NK-92 treated with Interleukin-12 subunit alpha and Interleukin-12 subunit beta, amount 100 ng/mL, for 24 hours (cell line): ENCODE data around the gene ING5.
"Not testable (repeated sequence)": the region's sequence is repeated elsewhere in the genome, so short reads cannot be mapped to it uniquely, and the experiment has no call there.

ENCODE experiments used
- DNase-seq: peaks from one replicate; lab custom pipeline; 2025; lab: John Stamatoyannopoulos, UW

Gene ING5

DNA sequence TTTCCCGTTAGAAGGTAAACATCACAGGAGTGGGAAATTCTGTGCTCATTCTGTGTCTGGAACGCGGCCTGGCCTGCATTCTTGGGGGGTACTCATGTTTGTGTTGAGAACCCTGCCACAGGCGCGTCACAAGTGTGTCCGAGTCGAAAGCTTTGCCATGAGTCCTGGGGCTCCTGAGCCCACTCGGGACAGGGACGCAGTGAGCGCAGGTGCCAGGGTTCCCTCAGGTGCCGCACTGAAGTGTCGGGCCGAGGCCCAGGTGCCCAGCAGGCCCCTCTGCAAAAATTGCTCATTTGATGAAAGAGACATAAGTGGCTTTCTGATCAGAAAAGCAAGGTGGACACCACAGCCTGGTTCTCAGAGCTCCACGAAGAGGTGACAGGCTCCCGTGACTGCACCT, 37.3 kb downstream of the ING5 start:
- no peak for DNase-seq

DNA sequence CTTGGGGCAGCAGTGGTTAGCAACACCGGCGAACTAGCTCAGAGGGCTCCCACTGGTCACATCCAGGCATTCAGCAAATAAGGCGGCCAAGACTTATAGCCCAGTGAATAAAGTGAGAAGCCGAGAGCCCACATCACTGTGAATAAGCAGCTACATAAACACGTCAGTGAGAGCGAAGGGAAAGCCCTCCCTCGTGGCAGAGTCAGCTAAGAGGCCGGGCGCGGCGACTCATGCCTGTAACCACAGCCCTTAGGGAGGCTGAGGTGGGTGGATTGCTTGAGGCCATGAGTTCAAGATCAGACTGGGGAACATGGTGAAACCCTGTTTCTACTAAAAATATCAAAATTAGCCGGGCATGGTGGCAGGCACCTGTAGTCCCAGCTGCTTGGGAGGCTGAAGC, 37.8 kb downstream of the ING5 start:
- peak; percentile 37 for DNase-seq

DNA sequence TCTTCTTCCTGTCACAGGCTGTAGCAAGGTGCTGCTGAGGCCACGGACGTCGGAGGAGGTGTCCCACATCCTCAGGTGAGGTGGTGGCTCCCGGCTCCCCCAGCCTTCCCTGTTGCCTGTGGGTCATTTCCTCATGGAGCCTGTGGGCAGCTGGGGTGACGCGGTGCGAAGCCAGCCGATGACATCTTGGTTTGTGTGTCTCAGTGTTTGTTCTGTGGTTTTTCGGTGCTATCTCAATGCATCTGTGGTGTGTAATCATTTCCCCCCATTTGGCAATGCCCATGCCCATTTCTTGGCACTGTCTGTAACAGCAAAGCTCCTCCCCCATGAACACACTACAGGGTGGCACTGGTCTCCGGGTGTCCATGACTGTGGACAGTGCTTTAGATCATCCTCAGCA, 39.2 kb downstream of the ING5 start:
- peak; percentile 47 for DNase-seq

DNA sequence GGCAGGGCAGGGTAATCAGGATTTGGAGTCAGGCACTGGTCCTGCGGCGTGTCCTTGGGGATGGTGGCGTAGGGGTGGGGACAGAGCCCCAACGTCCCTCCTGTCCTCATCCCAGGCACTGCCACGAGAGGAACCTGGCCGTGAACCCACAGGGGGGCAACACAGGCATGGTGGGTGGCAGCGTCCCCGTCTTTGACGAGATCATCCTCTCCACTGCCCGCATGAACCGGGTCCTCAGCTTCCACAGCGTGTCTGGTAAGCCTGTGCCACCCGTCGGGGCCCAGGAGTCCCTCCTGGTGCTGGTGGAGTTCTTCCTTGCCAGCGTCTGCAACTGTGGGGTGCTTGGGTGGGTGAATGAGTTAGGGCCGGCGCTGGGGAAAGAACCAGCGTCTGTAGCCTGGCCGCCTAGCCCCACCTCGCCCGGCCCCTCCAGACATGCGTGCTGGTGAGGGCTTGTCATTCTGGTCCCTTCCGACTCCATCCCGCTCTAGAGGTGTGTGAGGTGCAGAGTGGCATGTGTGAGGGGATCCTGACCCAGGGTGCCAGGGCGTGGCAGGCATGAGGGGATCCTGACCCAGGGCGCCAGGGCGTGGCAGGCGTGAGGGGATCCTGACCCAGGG, 40.6 kb downstream of the ING5 start:
- DNase-seq: no peak

DNA sequence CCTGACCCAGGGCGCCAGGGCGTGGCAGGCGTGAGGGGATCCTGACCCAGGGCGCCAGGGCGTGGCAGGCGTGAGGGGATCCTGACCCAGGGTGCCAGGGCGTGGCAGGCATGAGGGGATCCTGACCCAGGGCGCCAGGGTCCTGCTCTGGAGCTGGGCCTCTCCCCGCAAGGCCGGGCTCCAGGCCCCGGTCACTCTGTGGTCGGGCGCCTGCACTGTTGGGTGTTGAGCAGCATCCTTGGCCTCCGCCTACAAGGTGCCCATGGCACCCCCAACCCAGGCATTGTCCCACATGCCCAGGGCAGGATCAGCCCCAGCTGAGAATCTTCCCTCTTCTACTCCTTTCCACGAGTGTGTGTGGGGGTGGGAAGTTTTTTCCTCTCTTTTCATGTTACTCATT, 41.2 kb downstream of the ING5 start:
- not testable (repeated sequence) for DNase-seq

DNA sequence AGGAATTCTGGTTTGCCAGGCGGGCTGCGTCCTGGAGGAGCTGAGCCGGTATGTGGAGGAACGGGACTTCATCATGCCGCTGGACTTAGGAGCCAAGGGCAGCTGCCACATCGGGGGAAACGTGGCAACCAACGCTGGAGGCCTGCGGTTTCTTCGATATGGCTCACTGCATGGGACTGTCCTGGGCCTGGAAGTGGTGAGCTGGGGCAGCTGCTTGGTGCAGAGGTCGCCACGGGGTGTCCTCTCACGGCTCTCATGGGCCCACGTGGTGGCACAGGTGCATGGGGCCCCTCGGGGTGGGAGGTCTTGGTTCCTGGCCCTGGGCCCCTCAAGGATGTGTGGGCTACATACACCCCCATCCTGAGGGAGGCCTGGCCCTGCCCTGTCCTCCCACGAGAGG, 41.8 kb downstream of the ING5 start:
- DNase-seq: no peak

DNA sequence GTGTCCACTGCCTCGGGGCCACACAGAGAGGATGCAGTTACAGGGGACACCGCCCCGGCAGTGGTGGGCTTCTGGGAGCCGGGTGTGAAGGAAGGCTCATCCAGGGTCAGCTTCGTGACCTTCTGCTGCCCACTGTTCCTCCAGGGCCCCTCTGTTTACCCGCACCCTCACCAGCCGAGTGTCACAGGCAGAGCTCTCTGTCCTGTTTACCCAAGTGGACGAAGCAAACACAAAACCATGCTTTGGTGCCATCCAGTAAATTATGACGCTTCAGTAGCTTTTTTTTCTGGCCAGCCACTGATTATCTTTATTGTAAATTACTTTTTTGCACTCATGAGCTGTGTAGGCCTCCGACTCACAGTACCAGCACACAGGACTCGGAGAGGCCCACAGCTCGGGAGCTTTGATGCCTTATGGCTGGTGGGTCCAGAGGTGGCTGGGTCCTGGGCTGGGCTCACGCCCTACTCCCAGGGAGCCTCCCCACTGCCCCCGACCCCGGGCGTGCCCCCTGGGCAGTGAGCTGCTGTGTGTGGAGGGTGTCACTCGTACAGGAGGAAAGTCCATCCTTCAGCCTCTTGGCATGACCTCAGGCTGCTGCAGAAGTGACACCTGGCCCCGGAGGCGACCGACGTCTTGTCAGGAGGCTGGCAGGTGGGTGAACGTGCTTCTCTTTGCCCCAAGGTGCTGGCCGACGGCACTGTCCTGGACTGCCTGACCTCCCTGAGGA, 42.4 kb downstream of the ING5 start:
- no peak for DNase-seq

DNA sequence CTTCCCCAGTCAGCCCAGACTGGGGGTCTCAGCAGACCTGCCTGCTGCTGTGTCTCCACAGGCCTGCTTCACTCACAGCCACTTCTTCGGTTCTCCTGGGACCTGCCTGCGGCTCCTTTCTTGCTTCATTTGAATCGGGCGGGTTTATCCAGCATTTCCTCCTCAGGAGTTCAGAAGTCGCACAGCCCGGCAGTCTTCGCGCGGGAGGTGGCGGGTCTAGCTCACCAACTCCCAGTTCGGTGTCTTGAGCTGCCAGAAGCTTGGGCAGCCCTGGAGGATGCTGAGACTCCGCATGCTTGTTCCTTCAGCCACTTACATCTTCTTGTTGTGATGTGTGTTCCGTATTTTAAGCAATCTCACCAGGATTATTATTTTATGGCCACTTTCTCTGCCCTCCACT, 43.4 kb downstream of the ING5 start:
- DNase-seq: no peak

DNA sequence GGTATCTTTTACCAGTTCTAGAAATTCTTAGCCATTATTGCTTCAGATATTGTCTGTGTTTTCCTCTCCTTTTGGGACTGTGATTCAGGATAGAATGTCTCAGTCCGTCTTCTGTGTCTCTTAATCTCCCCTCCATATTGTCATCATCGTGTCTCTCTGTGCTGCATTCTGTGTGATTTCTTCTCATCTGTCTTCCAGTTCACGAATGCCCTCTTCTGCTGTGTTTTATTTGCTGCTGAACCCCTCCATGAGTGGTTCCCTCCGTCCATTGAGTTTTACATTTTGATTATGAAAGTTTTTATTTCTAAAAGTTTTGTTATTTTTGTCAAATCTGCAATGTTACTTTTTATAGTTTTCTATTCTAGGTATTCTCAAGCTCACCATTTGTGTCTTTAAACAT, 44.2 kb downstream of the ING5 start:
- no peak for DNase-seq

DNA sequence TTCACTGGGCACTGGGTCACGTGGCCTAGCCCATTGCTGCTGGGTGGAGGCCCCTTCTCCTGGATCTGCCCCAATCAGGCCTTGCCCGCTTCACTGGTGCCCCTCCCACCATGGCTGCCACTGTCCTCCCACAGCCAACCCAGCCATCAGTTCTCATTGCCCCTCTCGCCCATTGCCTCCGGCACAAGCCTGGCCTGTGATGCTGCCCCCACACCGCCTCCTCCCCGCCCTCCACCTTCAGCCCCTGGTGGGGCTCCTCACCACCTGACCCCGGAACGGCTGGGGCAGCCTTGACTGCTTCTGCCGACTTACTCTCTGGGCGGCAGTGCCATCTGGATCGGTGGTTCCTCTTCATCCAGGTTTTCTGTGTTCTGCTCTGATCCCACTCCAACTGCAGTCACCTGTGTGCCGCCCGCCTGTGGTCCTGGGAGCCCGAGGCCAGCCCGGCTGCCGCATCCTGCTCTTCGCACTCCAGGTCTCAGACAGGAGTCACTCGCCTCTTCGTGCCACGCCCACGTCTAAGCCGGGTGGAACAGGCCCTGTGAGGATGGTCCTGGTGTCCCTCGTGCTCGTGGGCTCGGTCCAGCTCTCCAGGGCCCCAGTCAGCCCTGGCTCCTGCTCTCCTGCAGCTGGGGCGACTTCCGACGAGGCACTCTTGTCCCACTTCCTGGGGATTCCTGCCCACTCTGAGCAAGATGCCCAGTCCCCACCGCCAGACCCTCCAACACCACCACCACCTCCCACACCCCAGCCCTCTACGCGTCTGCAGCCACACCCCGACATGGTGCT, 46.8 kb downstream of the ING5 start:
- no peak for DNase-seq

DNA sequence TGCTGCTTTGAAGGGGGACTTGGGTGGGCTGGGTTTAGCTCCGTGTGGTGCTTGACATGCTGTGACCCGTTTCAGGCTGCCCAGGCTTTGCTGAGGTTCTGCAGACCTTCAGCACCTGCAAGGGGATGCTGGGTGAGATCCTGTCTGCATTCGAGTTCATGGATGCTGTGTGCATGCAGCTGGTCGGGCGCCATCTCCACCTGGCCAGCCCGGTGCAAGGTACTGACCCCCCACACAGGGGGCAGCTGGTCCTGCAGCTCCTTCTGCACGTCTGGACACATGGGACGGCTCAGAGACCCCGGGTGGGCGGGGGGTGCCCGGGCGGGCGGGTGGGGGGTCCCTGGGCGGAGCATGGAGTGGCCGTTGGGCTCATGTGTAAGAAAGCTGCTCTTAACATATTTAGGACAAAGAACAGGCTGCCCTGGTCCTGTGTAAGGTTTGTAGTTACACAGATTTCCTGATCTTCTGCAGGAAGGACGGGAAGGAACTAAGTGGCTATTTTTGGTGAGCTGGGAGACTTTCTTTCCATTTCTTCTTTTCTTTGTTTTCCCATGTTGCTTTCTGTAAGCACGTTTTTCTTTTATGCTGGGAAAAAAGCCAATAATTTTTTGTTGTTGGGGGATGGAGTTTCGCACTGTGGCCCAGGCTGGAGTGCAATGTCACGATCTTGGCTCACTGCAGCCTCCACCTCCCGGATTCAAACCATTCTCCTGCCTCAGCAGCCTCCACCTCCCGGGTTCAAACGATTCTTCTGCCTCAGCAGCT, 48.4 kb downstream of the ING5 start:
- DNase-seq: no peak

DNA sequence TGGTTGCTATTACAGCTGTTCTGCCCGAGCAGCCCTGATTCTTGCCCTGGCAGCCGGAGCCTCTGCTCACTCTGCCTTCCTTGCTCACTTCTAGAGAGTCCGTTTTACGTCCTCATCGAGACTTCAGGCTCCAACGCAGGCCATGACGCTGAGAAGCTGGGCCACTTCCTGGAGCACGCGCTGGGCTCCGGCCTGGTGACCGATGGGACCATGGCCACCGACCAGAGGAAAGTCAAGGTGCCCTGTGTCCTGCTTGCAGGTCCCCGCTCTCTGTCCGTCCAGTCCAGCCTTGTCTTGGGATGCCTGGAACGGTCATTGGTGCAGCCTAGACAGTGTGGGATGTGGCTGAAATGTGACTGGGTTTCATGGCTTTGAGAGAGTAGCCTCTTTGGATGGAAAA, 49.3 kb downstream of the ING5 start:
- DNase-seq: no peak

DNA sequence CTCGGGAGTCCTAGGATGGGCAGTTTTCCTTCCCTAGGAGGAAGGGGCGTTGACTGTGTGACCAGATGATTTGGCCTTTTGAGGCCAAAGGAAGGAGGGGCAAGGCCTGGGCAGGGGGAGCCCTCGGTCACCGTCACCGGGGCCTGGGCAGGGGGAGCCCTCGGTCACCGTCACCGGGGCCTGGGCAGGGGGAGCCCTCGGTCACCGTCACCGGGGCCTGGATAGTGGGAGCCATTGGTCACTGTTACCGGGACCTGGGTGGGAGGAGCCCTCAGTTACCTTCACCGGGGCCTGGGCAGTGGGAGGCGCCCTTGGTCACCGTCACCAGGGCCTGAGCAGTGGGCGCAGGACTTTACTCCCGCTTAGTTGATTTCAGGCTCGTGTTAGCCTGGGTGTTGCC, 49.9 kb downstream of the ING5 start:
- DNase-seq: no peak

DNA sequence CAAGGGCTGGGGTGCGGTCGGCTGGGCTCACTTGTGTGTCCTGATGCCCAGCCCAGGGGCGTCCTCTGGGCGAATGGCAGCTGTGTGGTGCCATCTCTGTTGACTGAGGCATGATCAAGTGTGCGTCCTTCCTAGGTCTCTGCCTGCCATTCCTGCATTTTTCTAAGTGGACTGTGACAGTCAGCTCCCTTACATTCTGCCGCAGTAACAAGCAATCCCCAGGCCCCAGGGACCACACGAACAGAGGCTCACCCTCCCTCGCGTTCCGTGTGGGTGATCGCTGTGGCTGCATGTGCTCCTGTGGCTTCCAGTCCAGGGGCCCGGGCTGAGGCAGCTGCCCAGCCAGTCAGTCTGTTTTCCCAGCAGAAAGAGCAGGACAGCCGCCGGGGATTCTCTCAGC, 50.4 kb downstream of the ING5 start:
- no peak for DNase-seq

DNA sequence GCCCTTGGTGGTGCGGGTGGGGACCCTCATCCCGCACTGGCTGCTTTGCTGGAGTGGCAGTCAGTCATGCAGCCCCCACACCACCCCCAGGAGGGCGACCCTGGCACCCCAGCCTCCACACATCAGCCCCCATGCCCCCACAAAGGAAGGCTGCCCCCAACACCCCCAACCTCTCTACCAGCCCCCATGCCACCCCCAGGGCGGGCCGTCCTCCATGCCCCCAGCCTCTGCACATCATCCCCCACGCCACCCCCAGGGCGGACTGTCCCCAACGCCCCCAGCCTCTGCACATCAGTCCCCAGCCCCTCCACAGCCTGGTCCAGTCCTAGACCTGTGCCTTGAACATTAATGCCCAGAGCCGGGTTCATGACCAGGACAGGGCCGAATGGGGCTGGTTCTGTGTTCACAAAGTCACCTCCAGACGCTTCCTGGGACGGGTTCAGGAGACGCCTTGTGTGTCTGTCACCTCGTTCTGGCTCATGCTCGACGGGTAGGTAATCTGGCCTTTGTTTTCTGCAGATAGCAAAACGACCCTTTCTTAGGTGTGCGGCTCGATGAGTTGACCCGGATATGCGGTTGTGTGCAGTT, 50.9 kb downstream of the ING5 start:
- no peak for DNase-seq

DNA sequence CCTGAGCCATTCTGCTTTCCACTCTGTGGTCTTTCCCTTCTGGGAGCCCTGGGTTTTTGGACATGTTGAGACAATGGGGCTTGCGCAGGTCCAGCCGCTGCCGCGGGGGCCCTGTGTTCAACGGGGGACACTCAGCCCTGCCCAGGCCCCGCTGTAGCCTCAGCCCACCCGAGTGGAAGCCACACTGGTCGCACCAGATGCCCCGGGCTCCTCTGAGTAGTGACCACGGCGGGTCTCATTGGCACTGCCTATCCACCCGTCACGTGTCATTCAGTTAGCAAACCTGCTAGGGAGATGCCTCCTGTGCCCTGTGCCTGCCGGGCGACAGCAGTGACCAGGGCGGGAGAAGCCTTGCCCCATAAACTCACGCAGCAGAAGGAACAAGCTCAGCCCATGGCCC, 51.7 kb downstream of the ING5 start:
- DNase-seq: no peak

DNA sequence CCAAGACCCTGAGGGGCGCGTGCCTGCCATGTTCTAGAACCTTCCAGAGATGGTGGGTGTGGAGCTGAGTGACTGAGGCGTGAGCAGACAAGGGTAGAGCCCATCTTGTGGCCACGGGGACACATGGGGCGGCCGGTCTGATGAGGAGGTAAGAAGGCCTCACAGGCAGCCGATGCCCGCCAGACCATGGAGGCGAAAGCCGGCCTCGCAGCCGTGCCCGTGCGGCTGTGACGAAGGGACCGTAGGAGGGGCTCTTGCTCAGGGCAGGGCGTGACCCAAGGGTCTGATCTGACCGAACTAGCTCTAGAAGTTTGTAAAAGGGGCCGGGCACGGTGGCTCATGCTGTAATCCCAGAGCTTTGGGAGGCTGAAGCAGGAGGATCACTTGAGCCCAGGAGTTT, 52.2 kb downstream of the ING5 start:
- no peak for DNase-seq

DNA sequence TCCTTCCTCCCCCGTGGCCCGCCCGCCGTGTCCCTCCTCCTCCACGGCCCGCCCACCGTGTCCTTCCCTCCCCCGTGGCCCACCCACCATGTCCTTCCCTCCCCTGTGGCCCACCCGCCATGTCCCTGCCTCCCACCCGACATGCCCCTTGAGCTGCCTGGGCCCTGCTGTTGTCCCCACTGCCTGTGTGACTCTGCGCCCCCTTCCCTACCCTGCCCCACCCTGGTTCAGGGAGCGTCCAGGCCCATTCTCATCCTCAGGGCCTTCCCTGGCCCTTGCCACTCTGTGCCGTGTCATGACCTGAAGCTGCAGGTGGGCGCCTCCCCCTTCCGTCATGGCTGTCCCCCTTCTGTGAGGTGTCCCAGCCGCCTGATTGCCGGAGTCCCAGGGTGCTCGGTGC, 53.3 kb downstream of the ING5 start:
- no peak for DNase-seq

DNA sequence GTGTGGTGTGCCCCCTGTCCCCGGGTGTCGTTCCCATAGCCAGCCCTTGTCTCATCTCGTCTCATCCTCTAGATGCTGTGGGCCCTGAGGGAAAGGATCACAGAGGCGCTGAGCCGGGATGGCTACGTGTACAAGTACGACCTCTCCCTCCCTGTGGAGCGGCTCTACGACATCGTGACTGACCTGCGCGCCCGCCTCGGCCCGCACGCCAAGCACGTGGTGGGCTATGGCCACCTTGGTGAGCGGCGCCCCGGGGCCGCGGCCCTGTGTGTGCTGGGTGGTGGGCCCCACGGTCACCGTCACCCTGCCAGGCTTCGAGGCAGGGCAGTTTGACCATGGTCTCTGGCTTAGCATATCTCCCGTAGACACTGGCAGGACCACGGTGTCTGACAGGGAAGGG, 53.9 kb downstream of the ING5 start:
- no peak for DNase-seq

DNA sequence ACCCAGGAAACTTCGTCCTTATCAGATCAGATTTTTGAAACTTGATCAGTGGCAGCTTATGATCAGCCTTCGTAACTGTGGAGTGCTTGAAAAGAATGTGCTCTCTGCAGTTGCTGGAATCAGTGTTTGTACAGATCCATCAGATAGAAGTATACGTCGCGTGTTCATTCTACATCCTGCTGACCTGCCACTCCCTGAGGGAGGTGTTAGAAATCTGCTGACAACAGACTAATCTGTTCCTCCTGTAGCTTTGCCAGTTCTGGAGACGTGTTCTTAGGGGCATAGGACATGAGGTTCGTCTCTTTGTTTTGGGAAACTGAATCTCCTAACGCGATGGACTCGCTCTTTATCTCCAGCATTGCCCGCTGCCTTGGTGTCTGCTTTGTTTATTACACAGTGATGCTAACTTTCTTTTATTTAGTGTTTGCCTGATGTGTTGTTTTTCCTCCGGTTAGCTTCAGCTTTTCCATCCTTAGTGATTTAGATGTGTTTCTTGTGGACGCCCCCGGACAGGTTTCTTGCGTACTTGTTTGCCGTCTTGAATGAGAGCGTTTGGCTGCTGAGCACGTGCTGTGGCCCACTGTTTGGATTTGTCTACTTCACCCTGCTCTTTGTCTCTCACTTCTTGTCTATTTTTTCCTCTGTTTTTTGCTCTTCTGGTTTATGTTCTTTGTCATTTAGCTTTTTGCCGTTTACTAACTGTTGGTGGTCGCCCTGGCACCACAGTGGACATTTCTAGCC, 57.4 kb downstream of the ING5 start:
- no peak for DNase-seq

DNA sequence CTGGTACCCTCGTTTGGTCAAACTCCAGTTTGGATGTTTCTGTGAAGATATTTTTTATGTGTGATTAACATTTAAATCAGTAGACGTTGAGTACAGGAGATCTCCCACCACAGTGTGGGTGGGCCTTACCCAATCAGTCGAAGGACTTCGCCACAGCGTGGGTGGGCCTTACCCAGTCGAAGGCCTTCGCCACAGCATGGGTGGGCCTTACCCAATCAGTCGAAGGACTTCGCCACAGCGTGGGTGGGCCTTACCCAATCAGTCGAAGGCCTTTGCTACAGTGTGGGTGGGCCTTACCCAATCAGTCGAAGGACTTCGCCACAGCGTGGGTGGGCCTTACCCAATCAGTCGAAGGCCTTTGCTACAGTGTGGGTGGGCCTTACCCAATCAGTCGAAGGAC, 58.1 kb downstream of the ING5 start:
- not testable (repeated sequence) for DNase-seq
